Left renal cortex interstitium (tissue), 4 donors: ENCODE data around the gene CST8. TPM values are rescaled to one million over a fixed set of nuclear protein-coding genes. Genes with fewer than 3 reads are reported as not detected.

ENCODE experiments used
- DNase-seq, 4 donors: peaks; one replicate each; pipeline ENCODE4 v3.0.0-alpha.2; 2013; ENCODE audit warnings: low read depth in 4 of 4, low spot score in 2 of 4, missing footprints in 1 of 4
- polyA plus RNA-seq, 4 donors: library from polyadenylated mRNA; unstranded; fragments of 120-200 nt; gene quantifications; one replicate each; pipeline ENCODE4 v1.2.1, GENCODE V29; 2013; ENCODE audit not compliant: insufficient read length in 4 of 4

Gene CST8
- polyA plus RNA-seq, 4 donors = not detected

DNA sequence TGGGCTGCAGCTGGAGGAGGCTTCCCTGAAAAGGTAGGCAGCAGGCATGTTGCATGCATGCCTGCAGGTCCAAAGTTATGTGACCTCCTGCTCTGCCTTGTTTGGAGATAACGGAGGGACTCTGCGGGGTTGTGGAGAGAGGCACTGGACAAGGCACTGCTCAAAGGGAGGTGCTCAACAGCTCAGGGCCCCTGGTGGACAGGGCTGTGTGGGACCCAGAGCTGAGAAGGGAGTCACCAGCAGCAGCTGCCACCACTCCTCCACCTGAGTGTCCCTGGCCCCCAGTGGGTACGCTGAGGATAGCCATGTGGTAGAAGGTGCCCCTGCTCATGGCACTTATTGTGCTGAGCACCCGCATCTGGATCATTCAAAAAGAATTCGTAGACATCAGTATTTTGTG, 15.5 kb upstream of the CST8 start:
- no peak for DNase-seq

DNA sequence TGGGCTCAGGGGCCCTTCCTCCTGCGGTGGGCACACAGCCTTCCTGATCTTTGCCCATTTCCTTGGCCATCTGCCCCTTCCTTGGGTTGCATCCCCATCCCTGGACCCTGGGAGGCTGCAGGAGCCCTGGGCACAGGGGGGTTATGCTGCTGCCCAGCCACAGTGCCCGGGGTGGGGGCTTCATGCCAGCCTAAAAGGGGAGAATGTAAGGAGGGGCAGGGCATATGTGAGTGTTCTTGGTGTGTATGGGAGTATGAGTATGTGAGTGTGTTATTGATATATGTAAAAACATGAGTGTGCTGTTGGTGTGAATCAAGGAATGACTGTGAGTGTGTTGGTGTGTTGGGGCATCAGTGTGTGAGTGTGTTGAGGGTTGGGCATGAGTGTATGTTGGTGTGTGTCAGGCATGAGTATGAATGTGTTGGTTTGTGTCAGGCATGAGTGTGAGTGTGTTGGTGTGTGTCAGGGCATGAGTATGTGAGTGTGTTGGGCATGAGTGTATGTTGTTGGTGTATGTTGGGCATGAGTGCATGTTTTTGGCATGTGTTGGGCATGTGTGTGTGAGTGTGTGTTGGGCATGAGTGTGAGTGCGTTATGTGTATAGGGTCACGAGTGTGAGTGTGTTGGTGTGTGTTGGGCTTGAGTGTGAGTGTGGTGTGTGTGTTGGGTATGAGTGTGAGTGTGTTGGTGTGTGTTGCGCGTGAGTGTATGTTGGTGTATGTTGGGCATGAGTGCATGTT, 14.7 kb upstream of the CST8 start:
- no peak for DNase-seq

DNA sequence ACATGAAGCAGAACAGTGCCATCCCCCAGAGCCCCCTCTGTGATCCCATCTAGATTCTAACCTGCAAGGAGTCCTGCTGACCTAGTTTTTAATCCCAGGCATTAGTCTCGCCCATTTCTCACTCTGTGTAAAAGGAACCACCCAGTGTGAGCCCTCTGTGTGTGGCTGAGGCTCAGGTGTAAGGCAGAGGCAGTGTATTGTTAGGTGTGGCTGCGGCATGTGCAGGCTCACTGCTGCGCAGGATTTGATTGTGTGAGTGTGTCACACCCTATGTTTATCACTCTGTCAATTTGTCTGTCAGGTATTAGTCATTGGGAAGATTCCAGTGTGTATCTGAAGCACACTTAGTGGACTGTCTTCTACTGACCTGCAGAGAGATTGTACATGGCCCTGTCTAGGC, 13.7 kb upstream of the CST8 start:
- no peak for DNase-seq

DNA sequence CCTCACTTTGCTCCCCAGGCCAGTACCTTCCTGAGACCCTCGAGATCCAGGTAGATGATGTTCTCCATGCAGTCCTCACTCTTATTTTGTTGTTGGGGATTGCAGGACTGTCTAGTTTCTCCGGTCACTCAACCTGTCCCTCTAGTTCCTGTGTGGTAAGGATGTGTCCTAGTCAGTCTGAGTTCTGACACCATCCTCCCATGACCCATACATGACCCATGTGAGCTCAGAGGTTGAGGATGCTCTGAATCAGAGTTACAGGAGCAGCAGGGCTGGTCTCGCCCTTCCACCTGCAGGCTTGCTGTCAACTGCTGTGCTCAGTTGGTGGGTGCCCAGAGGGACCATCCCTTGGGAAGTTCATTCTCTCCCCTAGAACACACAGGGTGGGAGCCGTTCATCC, 11.9 kb upstream of the CST8 start:
- no peak for DNase-seq

DNA sequence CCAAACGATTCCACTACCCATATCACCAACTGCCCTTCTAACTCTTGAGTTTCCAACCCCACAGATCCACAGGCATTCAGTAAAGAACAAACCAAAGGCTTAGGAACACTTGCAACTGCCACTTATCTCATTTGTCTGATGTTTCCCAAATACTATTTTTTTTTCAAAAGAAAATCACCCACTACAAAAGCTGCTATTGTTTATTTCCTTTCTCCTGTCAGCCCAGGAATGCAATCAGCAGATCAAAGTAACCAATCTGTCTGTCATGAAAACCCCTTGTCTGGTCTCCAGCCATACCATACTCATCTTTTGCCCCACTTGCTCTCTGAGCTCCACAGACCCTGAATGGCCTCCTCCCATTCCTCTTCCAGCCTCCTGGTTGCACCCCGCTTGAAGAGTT, 8.8 kb upstream of the CST8 start:
- no peak for DNase-seq

DNA sequence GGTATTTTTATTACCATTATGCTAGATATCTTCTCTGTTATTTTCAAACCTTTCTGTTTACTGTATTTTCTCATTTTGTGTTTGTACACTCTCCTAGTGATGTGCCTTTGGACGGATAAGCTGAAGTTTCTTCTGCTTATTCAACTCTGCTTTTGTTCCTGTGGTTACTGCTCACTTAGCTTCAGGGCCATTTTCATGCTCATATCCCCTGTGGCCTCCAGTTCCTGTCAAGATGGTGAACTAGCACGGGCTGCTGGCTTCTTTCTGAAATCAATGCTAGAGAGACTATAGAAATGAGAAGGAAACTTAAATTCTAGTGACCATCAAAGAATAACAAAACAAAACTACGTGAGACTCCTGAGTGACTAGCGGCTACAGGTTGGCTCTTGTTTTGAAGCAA, 6.8 kb upstream of the CST8 start:
- DNase-seq = no peak

DNA sequence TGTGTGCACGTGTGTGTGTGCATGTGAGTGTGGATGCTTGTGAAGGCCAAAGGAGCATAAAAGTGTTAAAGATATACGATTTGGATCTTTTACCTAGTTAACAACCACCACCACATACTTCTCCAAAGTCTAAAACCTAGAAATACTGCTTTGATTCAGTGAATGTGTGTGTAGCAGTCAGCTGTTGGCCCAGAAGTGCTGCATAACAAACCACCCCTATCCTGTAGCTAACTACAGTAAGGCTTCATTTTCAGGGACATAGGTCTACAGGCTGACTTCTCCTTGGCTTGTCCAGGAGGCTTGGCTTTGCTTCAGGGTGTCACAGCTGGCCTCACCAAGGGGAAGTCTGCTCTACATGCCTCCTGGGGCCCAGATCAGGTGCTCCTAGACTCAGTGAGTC, 2.4 kb upstream of the CST8 start:
- no peak for DNase-seq

DNA sequence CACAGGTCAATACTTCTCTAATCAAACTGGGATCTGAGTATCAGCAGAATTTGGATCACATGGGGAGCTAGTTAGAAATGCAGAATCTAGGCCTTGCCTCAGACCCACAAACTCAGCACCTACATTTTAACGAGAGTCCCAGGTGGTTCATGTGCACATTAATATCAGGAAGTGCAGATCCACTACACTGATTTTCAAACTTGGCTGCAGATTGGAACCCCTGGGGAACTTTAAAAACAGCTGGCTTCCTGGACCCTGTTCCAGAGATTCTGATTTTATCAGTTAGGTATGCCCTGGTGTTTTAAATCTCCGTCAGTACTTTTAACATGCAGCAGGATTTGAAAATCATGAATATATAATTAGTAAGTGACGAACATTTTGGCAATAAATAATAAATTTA, 1.9 kb upstream of the CST8 start:
- DNase-seq = no peak

DNA sequence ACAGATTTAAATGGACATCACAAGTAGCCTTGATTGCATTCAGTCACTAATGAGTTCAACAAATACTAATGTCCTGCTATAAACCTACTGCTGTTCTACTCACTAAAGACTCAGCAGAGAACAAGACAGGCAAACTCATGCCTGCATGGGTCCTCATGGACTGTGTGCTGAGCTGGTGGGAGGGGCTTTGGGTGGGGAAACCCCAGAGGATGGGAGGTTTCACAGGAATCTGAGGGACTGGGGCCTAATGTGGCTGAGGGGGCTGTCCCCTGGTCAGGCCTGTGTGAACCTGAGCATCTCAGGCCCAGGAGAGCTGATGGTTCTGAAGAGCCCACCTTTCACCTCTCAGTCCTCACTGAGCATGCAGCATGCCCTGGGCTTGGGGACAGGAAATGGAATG, 1.4 kb downstream of the CST8 start:
- DNase-seq = no peak

DNA sequence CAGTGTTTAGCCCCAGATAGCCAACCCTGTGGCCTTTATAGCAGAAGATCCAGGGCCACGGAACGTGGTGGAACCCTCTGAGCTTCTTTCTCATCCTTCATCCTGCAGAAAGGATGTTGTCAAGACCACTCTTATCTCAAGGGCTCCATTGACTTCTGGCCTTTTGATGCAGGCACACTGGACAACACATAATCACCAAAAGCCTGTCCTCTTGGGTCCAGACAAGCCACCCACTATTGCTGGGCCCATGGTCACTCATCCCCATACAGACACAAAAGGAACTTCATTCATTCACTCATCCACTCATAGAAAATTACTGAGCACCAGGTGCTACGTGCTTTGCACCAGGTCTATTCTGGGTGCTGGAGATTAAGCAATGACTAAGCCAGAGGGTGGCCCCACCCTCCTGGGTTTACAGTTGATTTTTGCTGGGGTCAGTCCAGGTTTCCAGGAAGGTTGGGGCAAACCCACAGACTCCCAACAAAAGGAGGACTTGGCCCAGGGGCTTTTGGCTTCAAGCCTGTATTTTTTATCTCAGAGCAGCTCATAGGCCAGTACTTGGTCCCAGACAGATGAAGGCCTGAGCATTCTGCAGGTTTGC, 2.4 kb downstream of the CST8 start:
- no peak for DNase-seq

DNA sequence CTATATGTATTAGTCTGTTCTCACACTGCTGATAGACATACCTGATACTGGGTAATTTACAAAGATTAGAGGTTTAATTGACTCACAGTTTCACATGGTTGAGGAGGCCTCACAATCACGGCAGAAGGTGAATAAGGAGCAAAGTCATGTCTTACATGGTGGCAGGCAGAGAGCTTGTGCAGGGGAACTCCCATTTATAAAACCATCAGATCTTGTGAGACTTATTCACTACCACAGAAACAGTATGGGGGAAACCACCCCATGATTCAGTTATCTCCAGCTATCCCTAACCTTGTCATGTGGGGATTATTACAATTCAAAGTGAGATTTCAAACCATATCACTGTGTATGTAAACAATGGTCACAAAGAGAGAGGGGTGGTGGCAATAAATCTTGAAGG, 6.6 kb downstream of the CST8 start:
- no peak for DNase-seq

DNA sequence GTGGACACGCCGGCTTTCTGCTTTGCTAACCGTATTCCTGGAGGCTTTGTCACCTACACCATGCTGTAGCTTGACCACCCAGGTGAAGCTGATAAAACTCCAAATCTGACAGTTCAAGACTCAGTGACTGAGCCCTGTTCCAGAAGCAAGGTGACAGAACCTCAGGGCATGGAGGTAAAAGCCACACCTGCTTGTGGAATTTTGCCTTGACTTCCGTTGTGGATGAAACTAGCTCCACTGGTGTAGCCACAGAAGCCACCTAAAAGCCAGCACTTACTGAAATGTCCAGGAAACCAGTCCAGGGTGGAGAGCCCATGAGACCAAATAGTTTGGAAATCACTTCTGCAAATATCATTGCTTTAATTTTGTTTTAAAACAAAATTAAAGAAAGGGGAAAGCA, 11.0 kb downstream of the CST8 start:
- DNase-seq = no peak

DNA sequence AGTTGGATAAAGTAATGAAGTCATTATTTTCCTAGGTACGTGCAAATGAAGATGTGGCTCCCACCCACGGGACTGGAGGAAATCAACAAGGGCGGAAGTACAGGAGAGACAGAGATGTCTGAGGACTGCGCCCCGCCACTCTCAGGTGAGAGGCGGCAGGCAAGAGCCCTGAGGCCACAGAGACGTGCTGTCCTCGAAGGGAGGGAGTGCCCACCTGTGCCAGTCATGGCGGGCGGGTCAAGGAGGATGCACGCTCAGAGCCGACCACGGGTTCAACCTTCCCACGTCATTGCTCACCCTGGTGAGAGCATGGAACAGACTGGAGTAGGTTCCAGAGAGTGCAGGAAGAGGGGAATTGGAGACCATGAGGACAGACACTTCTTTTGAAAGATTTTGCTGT, 12.7 kb downstream of the CST8 start:
- DNase-seq = no peak

DNA sequence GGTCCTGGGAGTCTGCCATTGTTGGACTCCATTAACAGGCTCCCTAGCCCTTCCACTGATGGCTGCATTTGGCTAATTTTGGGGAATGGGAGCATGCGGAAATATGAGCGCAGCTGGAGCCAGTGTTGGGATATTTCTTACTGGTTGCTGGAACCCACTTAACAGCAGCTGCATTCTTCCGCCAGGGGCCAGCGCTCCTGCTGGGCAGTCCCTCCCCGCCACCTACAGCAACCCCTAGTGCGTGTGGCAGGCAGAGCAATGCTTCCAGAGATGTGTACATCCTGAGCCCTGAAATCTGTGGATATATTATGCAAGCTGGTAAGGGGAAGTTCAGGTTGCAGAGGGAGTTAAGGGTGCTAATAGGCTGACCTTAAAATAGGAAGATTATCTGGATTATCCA, 16.4 kb downstream of the CST8 start:
- DNase-seq = no peak

DNA sequence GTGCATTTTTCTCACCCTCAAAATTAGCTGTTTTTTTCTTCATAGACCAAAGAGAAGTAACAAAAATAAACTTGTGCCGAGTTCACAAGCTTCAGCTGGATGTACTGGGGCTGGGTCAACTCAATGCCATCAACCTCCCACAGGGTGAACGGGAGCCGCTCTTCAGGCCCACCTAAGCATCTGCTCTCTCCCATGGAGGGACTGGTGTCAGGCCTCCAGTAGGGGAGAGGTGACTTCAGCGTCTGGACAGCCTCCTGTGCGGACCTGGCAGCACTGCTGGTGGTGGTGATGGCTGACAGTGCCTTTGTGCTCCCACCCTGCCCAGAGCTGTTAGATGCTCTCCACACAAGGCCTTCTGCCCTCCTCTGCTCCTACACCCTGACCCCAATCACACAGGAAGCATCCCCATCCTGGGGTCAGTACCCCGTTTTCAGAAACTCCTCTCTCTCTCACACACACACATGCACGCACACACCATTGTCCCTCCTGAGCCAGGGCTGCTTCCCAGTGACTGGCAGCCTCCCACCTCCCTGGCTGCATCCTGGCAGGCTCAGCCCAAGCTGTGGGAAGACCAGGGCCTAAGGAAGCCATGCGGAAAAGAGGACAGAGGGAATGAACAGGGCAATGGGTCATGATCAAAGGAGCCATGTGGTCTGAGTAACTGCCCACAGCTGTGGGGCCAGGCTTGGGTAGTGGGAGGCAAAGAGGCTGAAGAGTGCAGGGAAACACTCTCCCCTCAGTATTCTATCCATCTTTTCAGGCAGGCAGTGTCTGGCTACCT, 17.7 kb downstream of the CST8 start:
- no peak for DNase-seq

DNA sequence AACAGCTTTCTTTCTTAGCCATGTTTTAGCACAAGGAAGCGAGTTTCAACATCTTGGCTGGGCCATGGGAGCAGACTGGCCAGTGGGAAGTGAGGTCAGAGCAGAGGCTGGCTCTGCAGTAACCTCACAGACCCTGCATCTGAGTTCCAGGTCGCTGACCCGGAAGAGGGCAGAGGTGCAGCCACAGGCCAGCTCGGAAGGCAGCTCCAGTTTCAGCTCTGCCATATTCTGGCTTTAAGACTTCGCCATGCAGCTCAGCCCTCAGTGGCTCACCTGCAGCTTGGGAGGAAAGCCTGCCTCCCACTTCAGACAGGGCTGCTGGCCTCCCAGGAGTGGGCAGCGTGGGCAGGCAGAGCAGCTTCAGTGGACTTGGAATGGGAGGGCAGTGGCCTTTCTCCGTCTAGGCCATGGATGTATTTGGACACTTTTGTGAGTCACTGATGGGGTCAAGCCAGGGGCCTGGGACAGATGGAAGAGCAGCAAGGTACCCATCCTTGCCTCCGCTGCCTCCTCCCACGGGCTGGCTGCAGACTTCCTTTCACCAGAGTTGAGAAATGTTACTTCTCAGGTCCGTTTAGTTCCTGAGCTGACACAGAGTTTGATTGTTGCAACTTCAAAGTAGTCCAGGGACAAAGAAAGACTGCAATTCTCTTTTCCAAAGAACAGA, 18.5 kb downstream of the CST8 start:
- no peak for DNase-seq

DNA sequence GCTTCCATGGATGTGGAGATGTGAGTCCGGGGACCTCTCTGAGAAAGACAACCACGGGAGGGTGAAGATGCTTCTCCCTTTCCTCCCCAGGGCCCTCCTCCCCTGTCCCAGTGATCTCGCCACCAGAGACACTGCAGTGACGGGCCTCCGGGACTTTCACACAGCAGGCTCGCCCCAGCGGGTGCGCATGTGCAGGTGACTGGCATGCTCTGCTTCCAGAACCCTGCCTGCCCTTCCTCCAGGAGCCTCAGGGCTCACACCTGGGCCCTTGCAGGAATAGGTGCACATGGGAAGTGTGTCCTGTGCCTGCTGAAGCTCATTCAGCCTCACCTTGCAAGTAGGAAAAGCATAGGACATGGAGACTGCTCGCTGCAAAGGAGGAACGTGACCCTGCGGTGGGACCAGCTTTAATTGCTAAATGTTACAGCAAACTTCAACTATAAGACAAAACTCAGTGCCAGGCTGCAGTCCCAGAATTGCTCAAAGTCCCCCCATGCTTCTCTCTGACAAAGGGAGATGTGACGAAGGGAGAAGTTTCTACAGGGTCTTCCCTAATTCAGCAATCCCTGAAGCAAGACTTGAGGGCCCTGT, 19.2 kb downstream of the CST8 start:
- no peak for DNase-seq

DNA sequence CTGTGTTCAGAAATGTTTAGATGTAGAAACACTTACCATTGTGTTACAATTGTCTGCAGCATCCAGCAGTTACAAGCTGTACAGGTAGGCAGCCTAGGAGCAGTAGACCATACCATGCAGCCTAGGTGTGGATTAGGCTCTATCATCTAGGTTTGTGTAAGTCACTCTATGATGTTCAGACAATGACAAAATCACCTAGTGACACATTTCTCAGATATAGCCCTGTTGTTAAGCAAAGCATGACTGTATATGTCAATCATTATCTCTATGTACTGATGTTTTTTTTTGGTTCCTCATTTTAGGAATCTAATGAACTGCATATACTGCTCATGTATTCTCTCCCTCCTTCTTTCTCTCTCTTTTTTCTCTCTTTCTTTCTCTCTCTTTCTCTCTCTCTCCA, 22.2 kb downstream of the CST8 start:
- no peak for DNase-seq

DNA sequence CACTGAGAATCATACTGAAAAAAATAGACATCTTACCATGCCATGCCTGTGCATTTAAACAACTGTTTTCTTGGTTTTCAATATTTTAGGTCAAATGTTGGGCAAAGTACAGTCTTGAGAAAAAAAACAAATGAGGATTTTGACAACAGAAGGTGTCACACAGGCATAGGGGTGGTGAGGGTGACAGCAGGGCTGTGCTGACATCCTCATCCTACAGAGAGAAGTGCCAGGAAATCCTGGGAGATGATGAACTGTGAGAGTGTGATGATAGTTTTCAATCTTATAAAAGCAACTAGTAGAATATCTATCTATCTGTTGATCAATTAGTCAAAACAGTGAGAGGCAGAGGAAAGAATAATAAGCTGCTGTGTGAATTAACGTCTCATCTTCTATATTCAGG, 23.9 kb downstream of the CST8 start:
- no peak for DNase-seq

DNA sequence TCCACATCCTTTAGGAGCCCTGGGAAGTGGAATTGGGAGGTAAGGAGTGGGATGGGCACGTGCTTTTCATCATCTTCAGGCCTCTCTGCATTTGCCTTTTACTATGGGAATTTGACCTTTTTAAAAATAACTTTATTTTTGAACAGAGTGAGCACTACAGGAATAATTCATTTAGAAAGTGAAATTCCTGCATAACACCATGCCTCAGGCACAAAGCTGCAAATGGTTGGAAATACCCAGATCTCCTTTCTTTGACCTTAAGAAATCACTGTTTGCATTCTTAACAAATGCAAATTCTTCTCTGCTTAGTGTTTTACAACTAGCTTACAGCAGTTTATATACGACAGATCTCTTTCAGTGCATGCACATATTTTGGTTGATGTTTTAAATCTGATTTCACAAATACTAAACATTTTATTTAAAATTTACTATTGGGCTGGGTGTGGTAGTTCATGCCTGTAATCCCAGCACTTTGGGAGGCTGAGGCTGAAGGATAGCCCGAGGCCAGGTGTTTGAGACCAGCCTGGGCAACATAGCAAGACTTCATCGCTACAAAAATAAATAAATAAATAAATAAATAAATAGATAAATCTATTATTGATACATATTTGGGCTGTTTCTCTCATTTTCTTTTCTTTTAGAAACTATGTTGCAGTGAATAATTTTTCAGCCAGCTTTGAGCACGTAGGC, 24.5 kb downstream of the CST8 start:
- DNase-seq = no peak

DNA sequence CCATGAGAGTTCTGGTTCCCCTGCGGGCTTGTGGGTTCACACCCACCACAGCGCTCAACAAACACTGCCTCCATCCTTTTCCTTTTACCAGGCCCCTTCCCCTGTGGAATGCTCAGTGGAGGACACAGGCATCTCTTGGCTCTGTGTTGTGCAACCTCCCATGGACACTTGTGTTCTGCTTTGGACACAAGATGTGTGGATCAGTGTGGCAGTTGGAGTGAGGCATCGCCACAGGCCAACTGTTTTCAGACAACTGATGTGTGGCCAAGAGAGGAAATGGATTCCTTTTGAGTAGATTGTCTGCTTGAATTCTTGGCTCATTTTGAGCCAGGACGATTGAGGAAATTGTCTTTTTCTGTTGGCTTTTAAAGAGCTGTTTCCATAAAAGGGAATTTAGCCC, 26.8 kb downstream of the CST8 start:
- DNase-seq = no peak
